Measurements from ENCODE around the gene ZNF385D. TPM values are rescaled to one million over a fixed set of nuclear protein-coding genes. Genes with fewer than 3 reads are reported as not detected.
A peak's percentile ranks its signal among the peaks of the same experiment; 100 is the strongest.

ZNF385D gene
- total RNA-seq, 1 experiment from 2014 or later: 9.6 TPM

DNA sequence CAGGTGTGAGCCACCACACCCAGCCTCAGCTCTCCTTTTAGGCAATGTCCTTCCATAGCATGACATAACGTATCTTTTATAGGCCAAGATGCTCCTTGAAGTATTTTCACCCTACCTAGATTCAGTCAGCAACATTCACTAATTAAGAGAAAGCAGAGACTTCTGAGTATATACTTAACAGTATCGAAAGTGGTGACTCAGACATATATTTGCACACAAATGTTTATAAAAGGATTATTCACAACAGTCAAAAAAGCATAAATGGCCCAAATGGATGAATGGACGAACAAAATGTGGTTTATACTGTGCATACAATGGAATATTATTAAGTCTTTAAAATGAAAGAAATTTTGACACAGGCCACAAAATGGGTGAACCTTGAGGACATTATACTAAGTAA lies 108.6 kb downstream of the ZNF385D start (continued):
- TF ChIP-seq, protein P1, sequence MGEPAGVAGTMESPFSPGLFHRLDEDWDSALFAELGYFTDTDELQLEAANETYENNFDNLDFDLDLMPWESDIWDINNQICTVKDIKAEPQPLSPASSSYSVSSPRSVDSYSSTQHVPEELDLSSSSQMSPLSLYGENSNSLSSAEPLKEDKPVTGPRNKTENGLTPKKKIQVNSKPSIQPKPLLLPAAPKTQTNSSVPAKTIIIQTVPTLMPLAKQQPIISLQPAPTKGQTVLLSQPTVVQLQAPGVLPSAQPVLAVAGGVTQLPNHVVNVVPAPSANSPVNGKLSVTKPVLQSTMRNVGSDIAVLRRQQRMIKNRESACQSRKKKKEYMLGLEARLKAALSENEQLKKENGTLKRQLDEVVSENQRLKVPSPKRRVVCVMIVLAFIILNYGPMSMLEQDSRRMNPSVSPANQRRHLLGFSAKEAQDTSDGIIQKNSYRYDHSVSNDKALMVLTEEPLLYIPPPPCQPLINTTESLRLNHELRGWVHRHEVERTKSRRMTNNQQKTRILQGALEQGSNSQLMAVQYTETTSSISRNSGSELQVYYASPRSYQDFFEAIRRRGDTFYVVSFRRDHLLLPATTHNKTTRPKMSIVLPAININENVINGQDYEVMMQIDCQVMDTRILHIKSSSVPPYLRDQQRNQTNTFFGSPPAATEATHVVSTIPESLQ (CRISPR knock-in tag; IDR thresholded peaks at IDR 0.05): no peak
- no peak for TF ChIP-seq ZNF396 (CRISPR knock-in tag; IDR thresholded peaks at IDR 0.05; ENCODE audit: borderline replicate concordance)
- no peak for TF ChIP-seq MYBL2 (CRISPR knock-in tag; IDR thresholded peaks at IDR 0.05)
- TF ChIP-seq, protein P2, sequence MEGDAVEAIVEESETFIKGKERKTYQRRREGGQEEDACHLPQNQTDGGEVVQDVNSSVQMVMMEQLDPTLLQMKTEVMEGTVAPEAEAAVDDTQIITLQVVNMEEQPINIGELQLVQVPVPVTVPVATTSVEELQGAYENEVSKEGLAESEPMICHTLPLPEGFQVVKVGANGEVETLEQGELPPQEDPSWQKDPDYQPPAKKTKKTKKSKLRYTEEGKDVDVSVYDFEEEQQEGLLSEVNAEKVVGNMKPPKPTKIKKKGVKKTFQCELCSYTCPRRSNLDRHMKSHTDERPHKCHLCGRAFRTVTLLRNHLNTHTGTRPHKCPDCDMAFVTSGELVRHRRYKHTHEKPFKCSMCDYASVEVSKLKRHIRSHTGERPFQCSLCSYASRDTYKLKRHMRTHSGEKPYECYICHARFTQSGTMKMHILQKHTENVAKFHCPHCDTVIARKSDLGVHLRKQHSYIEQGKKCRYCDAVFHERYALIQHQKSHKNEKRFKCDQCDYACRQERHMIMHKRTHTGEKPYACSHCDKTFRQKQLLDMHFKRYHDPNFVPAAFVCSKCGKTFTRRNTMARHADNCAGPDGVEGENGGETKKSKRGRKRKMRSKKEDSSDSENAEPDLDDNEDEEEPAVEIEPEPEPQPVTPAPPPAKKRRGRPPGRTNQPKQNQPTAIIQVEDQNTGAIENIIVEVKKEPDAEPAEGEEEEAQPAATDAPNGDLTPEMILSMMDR (IDR thresholded peaks at IDR 0.05): no peak
- TF ChIP-seq ELF4 (CRISPR knock-in tag; IDR thresholded peaks at IDR 0.05; ENCODE audit: low read depth): no peak
- TF ChIP-seq, protein P3, sequence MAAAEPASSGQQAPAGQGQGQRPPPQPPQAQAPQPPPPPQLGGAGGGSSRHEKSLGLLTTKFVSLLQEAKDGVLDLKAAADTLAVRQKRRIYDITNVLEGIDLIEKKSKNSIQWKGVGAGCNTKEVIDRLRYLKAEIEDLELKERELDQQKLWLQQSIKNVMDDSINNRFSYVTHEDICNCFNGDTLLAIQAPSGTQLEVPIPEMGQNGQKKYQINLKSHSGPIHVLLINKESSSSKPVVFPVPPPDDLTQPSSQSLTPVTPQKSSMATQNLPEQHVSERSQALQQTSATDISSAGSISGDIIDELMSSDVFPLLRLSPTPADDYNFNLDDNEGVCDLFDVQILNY (CRISPR knock-in tag; IDR thresholded peaks at IDR 0.05): no peak
- TF ChIP-seq, protein P4, sequence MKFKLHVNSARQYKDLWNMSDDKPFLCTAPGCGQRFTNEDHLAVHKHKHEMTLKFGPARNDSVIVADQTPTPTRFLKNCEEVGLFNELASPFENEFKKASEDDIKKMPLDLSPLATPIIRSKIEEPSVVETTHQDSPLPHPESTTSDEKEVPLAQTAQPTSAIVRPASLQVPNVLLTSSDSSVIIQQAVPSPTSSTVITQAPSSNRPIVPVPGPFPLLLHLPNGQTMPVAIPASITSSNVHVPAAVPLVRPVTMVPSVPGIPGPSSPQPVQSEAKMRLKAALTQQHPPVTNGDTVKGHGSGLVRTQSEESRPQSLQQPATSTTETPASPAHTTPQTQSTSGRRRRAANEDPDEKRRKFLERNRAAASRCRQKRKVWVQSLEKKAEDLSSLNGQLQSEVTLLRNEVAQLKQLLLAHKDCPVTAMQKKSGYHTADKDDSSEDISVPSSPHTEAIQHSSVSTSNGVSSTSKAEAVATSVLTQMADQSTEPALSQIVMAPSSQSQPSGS (CRISPR knock-in tag; IDR thresholded peaks at IDR 0.05; ENCODE audit: borderline replicate concordance, low read depth): no peak
- TF ChIP-seq NFYB (CRISPR knock-in tag; conservative IDR thresholded peaks at IDR 0.05; ENCODE audit: low read depth): no peak

DNA sequence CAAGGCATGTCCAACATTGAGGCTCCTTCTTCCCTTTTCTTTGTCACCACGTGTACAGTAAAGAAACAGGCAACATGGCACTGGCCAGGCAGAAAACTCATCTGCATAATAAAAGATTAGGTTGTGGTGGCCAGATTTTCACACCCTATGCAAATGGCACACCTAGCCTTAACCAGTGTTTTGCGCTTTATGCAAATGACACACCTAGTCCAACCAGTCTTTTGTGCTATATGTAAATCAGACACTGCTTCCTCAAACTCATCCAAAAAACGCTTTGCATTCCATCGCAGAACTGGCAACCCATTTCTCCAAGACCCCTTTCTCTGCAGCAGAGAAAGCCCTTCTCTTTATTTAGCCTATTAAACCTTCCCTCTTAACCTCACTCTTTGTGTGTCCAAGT lies 109.1 kb downstream of the ZNF385D start:
- peaks cover 43% of the 10 kb centered on the region for H3K4me1 Mint-ChIP-seq
- ChIA-PET POLR2A (no interaction called here), CTCF (no interaction called here)
- H3K9me3 Mint-ChIP-seq: peaks cover 25% of the 10 kb centered on the region
- DNase-seq (ENCODE audit: low spot score) (no peak), ATAC-seq (peak; percentile 65)
- no peak overlapping the region for H3K27ac Mint-ChIP-seq
- TF ChIP-seq SOX15 (CRISPR knock-in tag; IDR thresholded peaks at IDR 0.05): no peak
- TF ChIP-seq, protein P1 (CRISPR knock-in tag; IDR thresholded peaks at IDR 0.05): no peak
- no peak for TF ChIP-seq EMX1 (CRISPR knock-in tag; IDR thresholded peaks at IDR 0.05)
- TF ChIP-seq, protein P5, sequence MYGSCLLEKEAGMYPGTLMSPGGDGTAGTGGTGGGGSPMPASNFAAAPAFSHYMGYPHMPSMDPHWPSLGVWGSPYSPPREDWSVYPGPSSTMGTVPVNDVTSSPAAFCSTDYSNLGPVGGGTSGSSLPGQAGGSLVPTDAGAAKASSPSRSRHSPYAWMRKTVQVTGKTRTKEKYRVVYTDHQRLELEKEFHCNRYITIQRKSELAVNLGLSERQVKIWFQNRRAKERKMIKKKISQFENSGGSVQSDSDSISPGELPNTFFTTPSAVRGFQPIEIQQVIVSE (CRISPR knock-in tag; IDR thresholded peaks at IDR 0.05; ENCODE audit: borderline replicate concordance): no peak
- TF ChIP-seq TEAD4 (CRISPR knock-in tag; IDR thresholded peaks at IDR 0.05): no peak
- TF ChIP-seq RELA (CRISPR knock-in tag; IDR thresholded peaks at IDR 0.05; ENCODE audit: borderline replicate concordance): no peak
- TF ChIP-seq RORB (CRISPR knock-in tag; IDR thresholded peaks at IDR 0.05): no peak
- no peak for TF ChIP-seq ZNF671 (CRISPR knock-in tag; IDR thresholded peaks at IDR 0.05)
- TF ChIP-seq NR2C2 (CRISPR knock-in tag; IDR thresholded peaks at IDR 0.05): no peak
- TF ChIP-seq, protein P6, sequence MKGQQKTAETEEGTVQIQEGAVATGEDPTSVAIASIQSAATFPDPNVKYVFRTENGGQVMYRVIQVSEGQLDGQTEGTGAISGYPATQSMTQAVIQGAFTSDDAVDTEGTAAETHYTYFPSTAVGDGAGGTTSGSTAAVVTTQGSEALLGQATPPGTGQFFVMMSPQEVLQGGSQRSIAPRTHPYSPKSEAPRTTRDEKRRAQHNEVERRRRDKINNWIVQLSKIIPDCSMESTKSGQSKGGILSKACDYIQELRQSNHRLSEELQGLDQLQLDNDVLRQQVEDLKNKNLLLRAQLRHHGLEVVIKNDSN (CRISPR knock-in tag; IDR thresholded peaks at IDR 0.05): no peak
- TF ChIP-seq, protein P7, sequence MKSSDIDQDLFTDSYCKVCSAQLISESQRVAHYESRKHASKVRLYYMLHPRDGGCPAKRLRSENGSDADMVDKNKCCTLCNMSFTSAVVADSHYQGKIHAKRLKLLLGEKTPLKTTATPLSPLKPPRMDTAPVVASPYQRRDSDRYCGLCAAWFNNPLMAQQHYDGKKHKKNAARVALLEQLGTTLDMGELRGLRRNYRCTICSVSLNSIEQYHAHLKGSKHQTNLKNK (CRISPR knock-in tag; IDR thresholded peaks at IDR 0.05): no peak
- no peak for TF ChIP-seq SP1 (CRISPR knock-in tag; conservative IDR thresholded peaks at IDR 0.05)
- TF ChIP-seq IRF2 (CRISPR knock-in tag; IDR thresholded peaks at IDR 0.05; ENCODE audit: borderline replicate concordance, low read depth): no peak
- TF ChIP-seq, protein P8, sequence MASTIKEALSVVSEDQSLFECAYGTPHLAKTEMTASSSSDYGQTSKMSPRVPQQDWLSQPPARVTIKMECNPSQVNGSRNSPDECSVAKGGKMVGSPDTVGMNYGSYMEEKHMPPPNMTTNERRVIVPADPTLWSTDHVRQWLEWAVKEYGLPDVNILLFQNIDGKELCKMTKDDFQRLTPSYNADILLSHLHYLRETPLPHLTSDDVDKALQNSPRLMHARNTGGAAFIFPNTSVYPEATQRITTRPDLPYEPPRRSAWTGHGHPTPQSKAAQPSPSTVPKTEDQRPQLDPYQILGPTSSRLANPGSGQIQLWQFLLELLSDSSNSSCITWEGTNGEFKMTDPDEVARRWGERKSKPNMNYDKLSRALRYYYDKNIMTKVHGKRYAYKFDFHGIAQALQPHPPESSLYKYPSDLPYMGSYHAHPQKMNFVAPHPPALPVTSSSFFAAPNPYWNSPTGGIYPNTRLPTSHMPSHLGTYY (CRISPR knock-in tag; IDR thresholded peaks at IDR 0.05): no peak
- peaks cover 15% of the 10 kb centered on the region for H3K36me3 Mint-ChIP-seq
- H3K27me3 Mint-ChIP-seq (ENCODE audit: low read depth): no peaks in the 10 kb centered on the region
- no peak overlapping the region for H3K4me3 Mint-ChIP-seq
